GM19397 (cell line): ENCODE results near the gene MOCS3.
"Not testable (repeated sequence)": the region's sequence is repeated elsewhere in the genome, so short reads cannot be mapped to it uniquely, and the experiment has no call there.

Experiments used
- ATAC-seq: cut with Tn5 transposase; IDR thresholded peaks from one replicate; pipeline ENCODE4 v1.9.1; 2021; ENCODE audit warnings: mild to moderate bottlenecking, moderate library complexity; ENCODE audit not compliant: unreplicated experiment

The MOCS3 gene

DNA sequence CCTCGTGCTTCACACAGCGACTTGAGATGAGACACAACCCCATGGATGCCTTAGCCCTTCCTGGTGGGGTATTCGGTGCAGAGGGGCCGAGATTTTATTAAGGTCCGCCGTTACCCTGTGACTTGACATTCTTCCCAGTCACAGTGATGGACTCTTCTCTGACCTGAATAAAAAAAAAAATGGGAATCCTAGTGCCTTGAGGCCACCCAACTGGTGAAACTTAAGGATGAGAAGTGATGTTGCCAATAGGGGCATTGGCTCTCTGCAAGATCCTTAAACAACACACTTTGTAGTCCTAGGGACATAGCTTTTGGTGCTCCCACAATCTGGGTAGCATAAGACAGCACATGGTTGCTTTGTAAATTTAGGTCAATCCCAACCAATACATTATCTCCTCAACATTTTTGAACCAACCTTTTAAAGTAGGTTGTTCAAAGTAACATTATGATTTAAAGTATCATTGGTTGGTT is 26.6 kb upstream of the MOCS3 start:
- no peak for ATAC-seq

DNA sequence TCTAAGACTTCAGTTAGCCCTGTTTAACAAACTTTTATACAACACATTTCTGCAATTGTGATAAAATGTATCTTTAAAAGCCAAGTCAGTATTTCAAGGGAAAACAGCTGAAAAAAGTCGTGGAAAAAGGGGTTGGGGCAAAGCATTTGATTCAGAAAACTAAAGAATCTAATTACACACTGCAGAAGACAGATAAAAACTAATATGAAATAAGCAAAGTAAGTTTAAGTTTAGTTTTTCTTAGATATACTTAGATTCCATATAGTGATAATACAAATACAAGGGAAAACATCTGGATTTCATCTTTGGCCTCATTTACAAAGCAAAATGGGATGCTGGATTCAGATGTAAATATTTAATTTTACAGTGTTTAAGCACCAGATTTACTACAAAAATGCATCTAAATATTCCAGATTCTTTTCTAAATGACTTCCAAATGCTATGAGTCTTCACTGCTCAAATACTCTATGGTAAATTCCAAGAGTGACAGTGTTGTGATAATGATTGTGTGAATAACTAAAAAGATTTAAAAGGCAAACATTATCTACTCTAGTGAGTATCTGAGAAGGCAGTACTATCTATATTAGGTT is 25.8 kb upstream of the MOCS3 start:
- ATAC-seq, result no peak

GRCh38 chr20:50933589-50933988 is 25.0 kb upstream of the MOCS3 start:
- no peak for ATAC-seq

DNA sequence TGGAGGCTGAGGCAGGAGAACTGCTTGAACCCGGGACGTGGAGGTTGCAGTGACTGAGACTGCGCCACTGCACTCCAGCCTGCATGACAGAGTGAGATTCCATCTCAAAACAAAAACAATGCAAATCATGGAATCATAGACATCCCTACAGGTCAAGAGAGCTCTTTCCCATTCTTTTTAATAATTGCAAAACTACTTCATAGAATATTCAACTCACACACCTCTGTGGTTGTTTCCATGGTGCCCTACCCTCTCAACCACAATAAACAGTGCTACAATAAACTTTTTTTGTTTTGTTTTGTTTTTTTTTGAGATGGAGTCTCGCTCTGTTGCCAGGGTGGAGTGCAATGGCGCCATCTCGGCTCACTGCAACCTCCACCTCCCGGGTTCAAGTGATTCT is 15.5 kb upstream of the MOCS3 start:
- no peak for ATAC-seq

DNA sequence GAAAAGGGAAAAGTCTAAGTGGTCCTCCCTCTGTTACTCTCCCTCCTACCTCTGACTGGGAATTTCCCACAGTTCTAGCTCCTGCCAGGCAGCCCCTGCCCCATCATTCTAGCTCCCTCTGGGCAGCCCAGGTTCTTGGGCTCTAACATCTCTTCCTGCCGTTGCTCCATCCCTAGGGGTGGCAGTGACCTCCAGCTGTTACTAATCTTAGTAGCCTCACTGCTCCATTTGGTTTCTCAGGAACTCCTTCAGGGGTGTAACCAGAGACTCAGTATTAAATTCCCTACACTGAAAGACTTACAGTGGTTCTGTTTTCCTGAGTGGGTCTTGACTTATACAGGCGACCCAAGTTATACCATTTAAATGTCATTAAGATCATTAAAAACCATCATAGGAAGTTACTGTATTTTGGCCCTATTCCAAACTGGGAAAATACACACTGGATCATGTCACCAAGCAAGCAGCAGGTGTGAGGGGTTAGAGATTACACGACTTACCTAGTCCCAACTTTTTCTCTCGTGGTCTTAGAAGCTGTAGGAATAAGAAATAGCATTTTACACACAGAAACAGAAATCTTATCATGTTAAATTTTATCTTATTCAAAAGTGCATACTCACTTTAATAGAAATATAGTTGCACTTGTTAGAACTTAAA is 10.4 kb upstream of the MOCS3 start:
- ATAC-seq, result no peak

DNA sequence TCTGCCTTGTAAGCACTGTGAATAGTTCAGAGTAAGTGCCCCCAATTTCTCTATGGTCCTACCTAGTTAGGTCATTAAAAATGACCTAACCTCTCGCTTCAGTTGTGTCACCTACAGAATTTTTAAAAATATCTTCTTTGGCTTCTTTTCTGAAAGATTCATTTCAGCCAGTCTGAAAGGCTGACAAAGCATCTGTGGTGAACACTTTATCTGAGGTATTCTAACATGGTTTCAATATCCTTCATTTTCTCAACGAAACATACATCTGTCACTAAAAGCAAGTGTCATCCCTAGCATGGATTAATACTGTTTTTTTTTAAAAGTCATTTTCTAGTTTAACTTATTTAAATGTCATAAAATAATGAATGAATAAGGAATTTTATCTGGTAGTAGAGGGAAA is 5.4 kb upstream of the MOCS3 start:
- ATAC-seq, result no peak

DNA sequence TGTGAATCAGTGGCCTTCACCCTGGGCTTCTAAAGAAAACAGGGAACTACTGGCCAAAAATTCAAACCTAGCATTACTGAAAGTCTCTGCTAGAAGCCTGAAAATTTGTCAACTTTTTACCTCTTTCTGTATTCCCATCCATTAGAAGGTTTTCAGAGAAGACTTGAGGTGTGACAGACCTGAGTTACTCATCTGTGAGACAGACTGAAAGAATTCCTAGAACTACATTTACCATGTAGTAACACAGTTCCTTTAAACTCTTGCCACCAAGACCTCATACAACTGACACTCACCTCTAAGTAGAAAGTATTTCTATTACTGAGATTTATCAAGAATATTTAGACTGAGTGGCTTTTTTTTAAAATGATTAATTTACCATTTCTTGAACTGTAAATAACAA is 4.8 kb upstream of the MOCS3 start:
- no peak for ATAC-seq

GRCh38 chr20:50957276-50957675 is 1.3 kb upstream of the MOCS3 start:
- ATAC-seq, result no peak

DNA sequence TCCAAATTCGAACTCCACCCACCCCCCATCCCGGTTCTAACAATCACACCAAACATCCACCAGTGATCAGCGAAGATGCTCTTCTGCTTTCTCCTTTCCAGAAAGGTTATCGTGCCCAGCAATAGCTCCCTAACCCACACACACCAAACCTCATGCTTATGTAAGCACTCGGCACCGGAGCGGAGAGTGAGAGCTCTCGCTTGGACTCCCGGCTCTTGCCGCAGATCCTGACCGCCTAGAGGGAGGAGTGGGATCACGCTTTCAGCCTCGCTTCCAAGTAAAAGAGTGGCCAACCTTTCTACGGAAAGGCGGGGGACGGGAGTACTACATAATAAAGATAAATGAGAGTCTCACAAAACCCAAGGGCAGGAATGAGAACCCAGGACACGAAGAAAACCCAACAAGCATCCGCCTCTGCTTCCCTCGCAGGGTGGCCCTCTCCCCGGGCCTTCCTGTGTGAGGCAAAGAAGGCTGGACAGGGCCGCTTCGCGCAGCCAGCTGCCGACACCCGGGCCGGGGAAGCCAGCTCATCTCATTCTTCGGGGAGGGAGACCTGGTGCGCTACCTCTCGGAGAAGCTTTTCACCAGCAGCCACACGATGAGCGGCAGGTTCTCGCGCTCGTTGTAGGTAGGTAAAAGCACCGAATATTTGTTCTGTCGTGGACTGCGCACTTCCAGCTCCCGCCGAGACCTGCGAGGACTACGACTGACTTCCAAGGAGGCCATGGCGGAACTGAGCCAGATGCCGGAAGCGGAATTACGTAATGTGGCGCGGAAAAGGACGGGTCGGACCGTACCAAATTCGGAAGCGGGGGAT is 612 bp upstream of the MOCS3 start, which contains the start of gene DPM1:
Gene DPM1 (minus strand): TSS at position 735 of the 817 bp plus-strand sequence. CDS start 9 bp downstream, at position 726.
- peak; percentile 78 for ATAC-seq

DNA sequence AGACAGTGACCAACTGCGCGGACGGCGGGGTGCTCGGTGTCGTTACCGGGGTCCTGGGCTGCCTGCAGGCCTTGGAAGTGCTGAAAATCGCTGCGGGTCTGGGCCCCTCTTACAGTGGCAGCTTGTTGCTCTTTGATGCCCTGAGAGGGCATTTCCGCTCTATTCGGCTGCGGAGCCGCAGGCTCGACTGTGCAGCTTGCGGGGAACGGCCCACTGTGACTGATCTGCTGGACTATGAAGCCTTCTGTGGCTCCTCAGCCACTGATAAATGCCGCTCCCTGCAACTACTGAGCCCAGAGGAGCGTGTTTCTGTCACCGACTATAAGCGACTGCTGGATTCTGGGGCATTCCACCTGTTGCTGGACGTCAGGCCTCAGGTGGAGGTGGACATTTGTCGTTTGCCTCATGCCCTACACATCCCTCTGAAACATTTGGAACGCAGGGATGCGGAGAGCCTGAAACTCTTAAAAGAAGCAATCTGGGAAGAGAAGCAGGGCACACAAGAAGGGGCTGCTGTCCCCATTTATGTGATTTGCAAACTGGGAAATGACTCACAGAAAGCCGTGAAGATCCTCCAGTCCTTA is 1.0 kb downstream of the MOCS3 start:
- no peak for ATAC-seq

- ATAC-seq, result no peak
Observed at GRCh38 chr20:50967586-50967985, 9.0 kb downstream of the MOCS3 start.

GRCh38 chr20:50968289-50968688 is 9.7 kb downstream of the MOCS3 start:
- ATAC-seq, result no peak

- ATAC-seq, result no peak
Observed at GRCh38 chr20:50969435-50969834, 10.8 kb downstream of the MOCS3 start.

DNA sequence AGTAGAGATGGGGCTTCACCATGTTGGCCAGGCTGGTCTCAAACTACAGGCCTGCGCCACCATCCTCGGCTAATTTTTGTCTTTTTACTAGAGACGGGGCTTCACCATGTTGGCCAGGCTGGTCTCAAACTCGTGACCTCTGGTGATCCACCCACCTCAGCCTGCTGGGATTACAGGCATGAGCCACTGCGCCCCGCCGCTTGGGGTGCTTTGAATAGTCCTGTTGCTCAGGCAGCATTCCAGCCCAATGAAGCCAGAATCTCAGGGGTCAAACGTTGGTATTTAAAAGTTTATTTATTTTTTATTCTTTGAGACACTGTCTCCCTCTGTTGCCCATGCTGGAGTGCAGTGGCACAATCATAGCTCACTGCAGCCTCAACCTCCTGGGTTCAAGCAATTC is 11.3 kb downstream of the MOCS3 start:
- ATAC-seq, result no peak

- ATAC-seq, result no peak
Observed at GRCh38 chr20:50975701-50976330, 17.2 kb downstream of the MOCS3 start.

DNA sequence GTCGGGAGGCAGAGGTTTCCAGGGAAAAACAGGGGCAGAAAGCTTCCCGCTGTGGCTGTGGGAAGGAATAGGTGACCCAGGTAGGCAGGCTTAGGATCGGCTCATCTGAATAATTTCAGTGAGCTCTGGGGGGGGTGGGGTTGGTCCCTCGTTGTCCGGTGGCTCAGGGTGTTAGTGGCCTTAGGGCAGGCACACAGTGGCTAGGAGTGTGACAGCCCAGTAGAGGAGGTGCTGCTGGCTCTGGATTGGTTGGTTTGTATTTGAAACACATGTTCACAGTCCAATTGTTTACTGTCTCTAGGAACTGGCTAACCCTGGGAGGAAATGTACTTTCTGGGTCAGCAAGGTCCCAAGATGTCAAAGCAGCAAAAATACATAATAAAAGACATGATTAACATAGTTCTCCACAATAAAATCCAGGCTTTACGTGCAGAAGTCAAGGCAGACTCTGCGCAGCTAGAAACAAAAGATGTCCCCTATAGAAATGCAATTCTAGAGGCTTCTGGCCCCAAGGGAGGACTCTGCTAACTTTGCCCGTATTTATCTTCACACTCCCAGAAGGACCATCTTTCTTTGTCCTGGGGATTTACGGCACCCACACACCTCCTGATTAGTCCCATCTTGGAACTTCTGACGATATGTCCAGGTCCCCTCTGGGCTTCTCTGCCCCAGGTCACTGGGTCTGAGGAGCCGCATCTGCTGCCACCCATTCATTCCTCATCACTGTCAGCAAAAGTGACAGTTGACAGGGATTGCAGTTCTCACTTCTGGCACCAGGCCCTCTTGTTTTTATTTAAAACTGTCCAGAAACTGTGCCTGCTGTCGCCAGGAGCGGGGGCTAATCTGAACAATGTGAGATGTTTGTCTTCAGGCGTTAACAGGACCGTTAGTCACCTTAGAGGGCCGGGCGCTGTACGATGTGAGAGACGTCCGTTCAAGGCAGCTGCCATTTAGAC is 18.7 kb downstream of the MOCS3 start:
- no peak for ATAC-seq

DNA sequence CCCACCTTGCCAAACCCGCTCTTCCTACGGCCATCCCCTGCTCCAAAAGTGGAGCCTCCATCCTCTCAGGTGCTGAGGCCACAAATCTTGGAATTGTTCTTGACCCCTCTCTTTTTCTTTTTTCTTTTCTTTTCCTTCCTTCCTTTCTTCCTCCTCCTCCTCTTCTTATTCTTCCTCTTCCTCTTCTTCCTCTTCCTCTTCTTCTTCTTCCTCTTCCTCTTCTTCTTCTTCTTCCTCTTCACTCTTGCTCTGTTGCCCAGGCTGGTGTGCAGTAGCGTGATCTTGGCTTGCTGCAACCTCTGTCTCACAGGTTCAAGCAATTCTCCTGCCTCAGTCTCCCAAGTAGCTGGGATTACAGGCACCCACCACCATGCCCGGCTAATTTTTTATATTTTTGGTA is 19.9 kb downstream of the MOCS3 start:
- ATAC-seq, result not testable (repeated sequence)

DNA sequence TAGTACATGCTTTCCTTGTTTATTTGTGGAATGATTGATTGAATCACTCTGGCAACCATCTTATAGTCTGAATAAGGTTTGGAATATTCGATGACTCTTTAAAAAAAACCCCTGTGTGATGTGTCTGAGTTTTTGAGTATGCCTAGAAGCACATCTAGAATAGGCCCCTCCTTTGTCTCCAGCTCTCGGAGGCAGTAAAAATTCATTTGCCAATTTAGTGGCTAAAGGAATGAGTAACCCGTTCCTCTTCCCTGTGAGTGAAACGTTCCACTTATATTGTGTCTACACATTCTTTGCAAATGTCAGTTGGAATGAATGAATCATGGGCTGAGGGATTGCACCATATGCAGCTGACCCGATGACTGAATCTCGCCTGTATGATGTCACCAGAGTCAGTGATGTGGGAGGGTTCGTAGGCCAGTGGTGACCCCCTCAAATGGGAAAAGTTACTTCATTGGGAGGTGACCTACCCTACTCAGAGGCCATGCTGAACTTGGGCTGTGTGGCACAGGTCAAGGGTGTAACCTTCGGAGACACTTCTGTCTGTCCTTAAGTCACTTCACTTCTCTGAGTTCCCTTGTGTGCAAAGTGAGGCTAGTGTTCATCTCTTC is 21.6 kb downstream of the MOCS3 start:
- no peak for ATAC-seq
